GM12878 (cell line): ENCODE results near the gene RORB. TPM values are rescaled to one million over a fixed set of nuclear protein-coding genes. Genes with fewer than 3 reads are reported as not detected.

Experiments used
- ATAC-seq: fragments of 200-7000 bp; cut with Tn5 transposase; 3 replicates; pipeline ENCODE4 v1.9.1; 2020; ENCODE audit warnings: mild to moderate bottlenecking, moderate library complexity
- BruUV-seq: library from RNA; stranded (reverse); fragments of 400-500 nt; replicated peaks from 2 replicates; lab custom pipeline; 2021; lab: Mats Ljungman, UMichigan
- CTCF ChIA-PET: fragments of 300-600 bp; sonication (Branson Sonifier 250); formaldehyde crosslinking; extraction: SDS; loops from one replicate; lab custom pipeline; 2021; ENCODE audit warnings: inconsistent platforms; lab: Yijun Ruan, JAX
- POLR2A ChIA-PET: fragments of 350-600 bp; formaldehyde crosslinking; extraction: SDS; loops from one replicate; lab custom pipeline; 2021; ENCODE audit warnings: inconsistent platforms; lab: Charles Lee
- RAD21 ChIA-PET: fragments of 300-600 bp; sonication (Branson Sonifier 250); formaldehyde crosslinking; loops from one replicate; lab custom pipeline; 2023; ENCODE audit warnings: antibody characterized with exemption; ENCODE audit not compliant: unreplicated experiment; lab: Charles Lee
- SMC1A ChIA-PET: fragments of 300-600 bp; sonication (Branson Sonifier 250); formaldehyde crosslinking; loops from one replicate; lab custom pipeline; 2023; ENCODE audit not compliant: unreplicated experiment, uncharacterized antibody; lab: Charles Lee
- DNase-seq: peaks from one replicate; pipeline ENCODE4 v3.0.0-alpha.2; 2011; ENCODE audit warnings: low read depth, low spot score
- FAIRE-seq: peaks from 3 replicates; lab custom pipeline; 2011; peaks lifted over from hg19 to GRCh38; lab: Jason Lieb, UNC
- H2AFZ ChIP-seq: 2 replicates; pipeline ENCODE4 v1.6.0; 2011; ENCODE audit warnings: low read depth, low read length, control low read depth; ENCODE audit not compliant: control insufficient read depth
- H3K27ac ChIP-seq: 2 replicates; pipeline ENCODE4 v1.5.1; 2011; ENCODE audit warnings: control low read depth; ENCODE audit not compliant: control insufficient read depth, insufficient read depth
- H3K27me3 ChIP-seq, 2 experiments: replicated peaks in 1 of 2; 2 replicates each; pipeline versions ENCODE4 v1.6.0 to v1.6.1; 2011; ENCODE audit warnings: low read length in 1 of 2; ENCODE audit not compliant: control insufficient read depth in 2 of 2, insufficient read depth in 2 of 2
- H3K36me3 ChIP-seq, 2 experiments: 2 replicates each; pipeline ENCODE4 v1.5.1; 2011; ENCODE audit warnings: low read length in 1 of 2; ENCODE audit not compliant: control insufficient read depth in 2 of 2, insufficient read depth in 2 of 2
- H3K4me1 ChIP-seq: 2 replicates; pipeline ENCODE4 v1.6.1; 2011; ENCODE audit warnings: mild to moderate bottlenecking, low read length, moderate library complexity, mixed read lengths; ENCODE audit not compliant: control insufficient read depth, insufficient read depth
- H3K4me2 ChIP-seq: 2 replicates; pipeline ENCODE4 v1.6.0; 2011; ENCODE audit warnings: control low read depth; ENCODE audit not compliant: control insufficient read depth, insufficient read depth
- H3K4me3 ChIP-seq: fragments of 200-600 bp; sonication (generic); 2 replicates; pipeline ENCODE4 v1.5.1; 2016
- H3K79me2 ChIP-seq: 2 replicates; pipeline ENCODE4 v1.6.0; 2011; ENCODE audit warnings: low read length; ENCODE audit not compliant: control insufficient read depth, insufficient read depth
- H3K9ac ChIP-seq: 2 replicates; pipeline ENCODE4 v1.8.0; 2011; ENCODE audit warnings: low read length, control low read depth, mixed read lengths; ENCODE audit not compliant: control insufficient read depth, insufficient read depth
- H3K9me3 ChIP-seq: replicated peaks from 3 replicates; pipeline ENCODE4 v1.5.1; 2011; ENCODE audit warnings: mild to moderate bottlenecking, low read length; ENCODE audit not compliant: control insufficient read depth, insufficient read depth
- H4K20me1 ChIP-seq: 2 replicates; pipeline ENCODE4 v1.6.0; 2011; ENCODE audit not compliant: control insufficient read depth, insufficient read depth
- CREM ChIP-seq: IDR thresholded peaks from 2 replicates; pipeline ENCODE4 v1.6.1; 2014; ENCODE audit warnings: antibody characterized with exemption, low read depth
- E4F1 ChIP-seq: fragments of 450-650 bp; IDR thresholded peaks from 2 replicates; pipeline ENCODE4 v1.6.1; 2018; ENCODE audit warnings: borderline replicate concordance, mild to moderate bottlenecking; ENCODE audit not compliant: partially characterized antibody
- EZH2 ChIP-seq: IDR thresholded peaks from 2 replicates; pipeline ENCODE4 v1.6.1; 2012; ENCODE audit warnings: low read depth, mild to moderate bottlenecking, control low read depth, inconsistent platforms, low read length, borderline replicate concordance; ENCODE audit not compliant: control insufficient read depth
- IRF4 ChIP-seq: IDR thresholded peaks from 2 replicates; pipeline ENCODE4 v1.6.1; 2011; ENCODE audit warnings: low read depth, low read length
- IRF5 ChIP-seq: fragments of 450-650 bp; IDR thresholded peaks from 2 replicates; pipeline ENCODE4 v1.6.1; 2017; ENCODE audit warnings: borderline replicate concordance
- RAD21 ChIP-seq: IDR thresholded peaks from 2 replicates; pipeline ENCODE4 v1.6.1; 2011; ENCODE audit warnings: mild to moderate bottlenecking, low read depth, low read length, moderate library complexity; ENCODE audit not compliant: insufficient read depth
- SPI1 ChIP-seq: IDR thresholded peaks from 2 replicates; pipeline ENCODE4 v1.6.1; 2011; ENCODE audit warnings: low read depth, mild to moderate bottlenecking, low read length, moderate library complexity, borderline replicate concordance; ENCODE audit not compliant: insufficient read depth
- STAT3 ChIP-seq: IDR thresholded peaks from 2 replicates; pipeline ENCODE4 v1.6.1; 2011; ENCODE audit warnings: low read depth, low read length, improper control_type of control experiment
- ZBTB4 ChIP-seq: fragments of 450-650 bp; formaldehyde crosslinking; IDR thresholded peaks from 2 replicates; pipeline ENCODE4 v1.4.0; 2022; ENCODE audit warnings: mild to moderate bottlenecking, moderate library complexity
- ZZZ3 ChIP-seq: IDR thresholded peaks from 2 replicates; pipeline ENCODE4 v1.6.1; 2011; ENCODE audit warnings: low read depth; ENCODE audit not compliant: control insufficient read depth, insufficient read length
- WGBS: methylation state at CpG from one replicate; pipeline ENCODE4 v1.1.6; 2016; ENCODE audit warnings: low lambda C conversion rate; ENCODE audit not compliant: insufficient replicate concordance, insufficient coverage; ENCODE audit errors: missing lambda C conversion rate; 5-methylcytosine and 5-hydroxymethylcytosine counted together
- in situ Hi-C: fragments of 300-500 bp; cut with MboI; formaldehyde crosslinking; loops from 9 replicates; pipeline ENCODE4 v1.14.3; 2018; ENCODE audit warnings: mixed read lengths
- intact Hi-C: fragments of 100-400 bp; cut with micrococcal nuclease; formaldehyde crosslinking; loops from one replicate; pipeline ENCODE4 v1.14.2; 2022; ENCODE audit not compliant: unreplicated experiment
- polyA plus RNA-seq, 11 experiments: library from polyadenylated mRNA; depleted of rRNA in 4 of 11; unstranded in 6 of 11; stranded (reverse) in 5 of 11; fragments of >200 nt; fragmentation: Nextera tagmentation in 4 of 11; fragmentation: Illumina TruSeq in 1 of 11; extraction: Ambion mirVana in 4 of 11; extraction: Trizol in 1 of 11; gene quantifications; 1 replicate in 1 of 11; 2 replicates in 10 of 11; pipeline versions ENCODE4 v1.2.1 to v1.2.3, GENCODE V29; 2011 to 2016; ENCODE audit warnings: inconsistent platforms in 2 of 11, missing spikeins in 2 of 11, low read depth in 1 of 11
- total RNA-seq, 4 experiments: library from RNA; depleted of rRNA in 3 of 4; stranded (reverse); fragments of >200 nt in 3 of 4; fragmentation: Illumina TruSeq in 1 of 4; extraction: Trizol in 1 of 4; gene quantifications; 2 replicates each; pipeline versions ENCODE4 v1.2.1 to v1.2.3, GENCODE V29; 2013 to 2021

RORB gene
- total and polyA plus RNA-seq, 10 of the 15 experiments (the other 5 are each of a cell fraction or from before 2014, with no cell fraction given), result under 0.01 to 0.01 TPM; not detected in 8

- Histone ChIP-seq H3K9me3 (no peaks in the 10 kb centered on the region), H3K9ac (no peak overlapping the region), H3K4me3 (no peak overlapping the region), H3K27me3 (no peaks in the 10 kb centered on the region; a peak in 1 of 4 replicates), H3K27ac (no peak overlapping the region), H3K36me3 (no peaks in the 10 kb centered on the region), H4K20me1 (no peaks in the 10 kb centered on the region), H3K4me2 (no peak overlapping the region), H3K79me2 (no peaks in the 10 kb centered on the region), H2AFZ (no peak overlapping the region), H3K4me1 (no peaks in the 10 kb centered on the region)
- TF ChIP-seq SPI1 (no peak), IRF4 (no peak), ZZZ3 (no peak), STAT3 (no peak)
- no peak for ATAC-seq
- no TSS peak for BruUV-seq
- no peak for FAIRE-seq
- ChIA-PET POLR2A (no interaction called here), SMC1A (interaction anchor here (0.8 to 0.9 kb wide), 2 partner anchors 9 to 14 kb away, joined by 3 read pairs; no protein-coding TSS in a partner anchor), RAD21 (no interaction called here), CTCF (interaction anchor here (1.6 kb wide), 1 partner anchor 11 kb away, joined by 5 read pairs; no protein-coding TSS in a partner anchor)
- WGBS, result 0% methylated on average over 1 of the region's 1 CpG
- intact Hi-C loops, result no loop called here
- DNase-seq, result no peak
- in situ Hi-C loops, result no loop called here
Observed at GRCh38 chr9:74521009-74521408, 23.9 kb downstream of the RORB start.

GRCh38 chr9:74524289-74524688 is 27.2 kb downstream of the RORB start:
- Histone ChIP-seq H3K4me2 (no peak overlapping the region), H2AFZ (no peak overlapping the region), H3K9me3 (no peaks in the 10 kb centered on the region), H3K4me3 (no peak overlapping the region), H3K9ac (no peak overlapping the region), H4K20me1 (no peaks in the 10 kb centered on the region), H3K4me1 (no peaks in the 10 kb centered on the region), H3K79me2 (no peaks in the 10 kb centered on the region), H3K27me3 (no peaks in the 10 kb centered on the region), H3K27ac (no peak overlapping the region), H3K36me3 (no peaks in the 10 kb centered on the region)
- DNase-seq, result no peak
- CTCF ChIA-PET, result interaction anchor here (1.5 kb wide), 1 partner anchor 15 kb away, joined by 6 read pairs; no protein-coding TSS in a partner anchor
- no TSS peak for BruUV-seq
- ATAC-seq, result no peak
- RAD21 ChIA-PET, result no interaction called here
- 8% methylated on average over 1 of the region's 1 CpG for WGBS
- no peak for FAIRE-seq
- SMC1A ChIA-PET, result interaction anchor here (1.2 kb wide), 1 partner anchor 14 kb away, joined by 3 read pairs; no protein-coding TSS in a partner anchor
- POLR2A ChIA-PET, result no interaction called here
- in situ Hi-C loops, result no loop called here
- intact Hi-C loops, result no loop called here
- no peak for TF ChIP-seq E4F1
- no peak for TF ChIP-seq RAD21
- TF ChIP-seq CREM, result no peak
- TF ChIP-seq ZBTB4 (CRISPR knock-in tag), result no peak
- TF ChIP-seq EZH2, result no peak
- TF ChIP-seq IRF5, result no peak
- TF ChIP-seq SPI1, result no peak
